ENCODE data around the gene FKBP2.

FKBP2 gene

GRCh38 chr11:64253481-64253880 lies 12.6 kb downstream of the FKBP2 start:
- no peak for DNase-seq (ENCODE audit: insufficient read length, low spot score)
- no peak for FAIRE-seq
- TF ChIP-seq CTCF (IDR thresholded peaks at IDR 0.05; ENCODE audit: insufficient read depth, missing control alignments) = no peak

- DNase-seq (ENCODE audit: insufficient read length, low spot score) (no peak), FAIRE-seq (no peak)
- TF ChIP-seq CTCF (IDR thresholded peaks at IDR 0.05; ENCODE audit: insufficient read depth, missing control alignments) = no peak
These were observed 13.4 kb downstream of the FKBP2 start for GRCh38 chr11:64254326-64254725.

GRCh38 chr11:64255135-64256128 lies 14.5 kb downstream of the FKBP2 start:
- TF ChIP-seq CTCF (IDR thresholded peaks at IDR 0.05; ENCODE audit: insufficient read depth, missing control alignments) = no peak
- FAIRE-seq = no peak
- DNase-seq (ENCODE audit: insufficient read length, low spot score) = no peak

- FAIRE-seq = no peak
- TF ChIP-seq CTCF (IDR thresholded peaks at IDR 0.05; ENCODE audit: insufficient read depth, missing control alignments) = no peak
- no peak for DNase-seq (ENCODE audit: insufficient read length, low spot score)
These were observed 15.4 kb downstream of the FKBP2 start for GRCh38 chr11:64256300-64256699.

GRCh38 chr11:64258356-64258755 lies 17.5 kb downstream of the FKBP2 start:
- DNase-seq (ENCODE audit: insufficient read length, low spot score) (no peak), FAIRE-seq (no peak)
- TF ChIP-seq CTCF (IDR thresholded peaks at IDR 0.05; ENCODE audit: insufficient read depth, missing control alignments) = no peak

- FAIRE-seq (no peak), DNase-seq (ENCODE audit: insufficient read length, low spot score) (no peak)
- TF ChIP-seq CTCF (IDR thresholded peaks at IDR 0.05; ENCODE audit: insufficient read depth, missing control alignments) = no peak
These were observed 18.1 kb downstream of the FKBP2 start for GRCh38 chr11:64258946-64259532.

Data from D721Med (cell line).